OCI-LY1 (cell line): Measurements from ENCODE around the gene TNFAIP8L3.

Source experiments
- H2AFZ ChIP-seq: fragments of 200-600 bp; sonication (generic), shearing (Covaris generic); 2 replicates; pipeline ENCODE4 v1.6.0; 2014; ENCODE audit warnings: antibody characterized with exemption, mild to moderate bottlenecking, low read length
- H3F3A ChIP-seq: fragments of 200-600 bp; sonication (generic), shearing (Covaris generic); 2 replicates; pipeline ENCODE4 v1.6.0; 2014; ENCODE audit warnings: mild to moderate bottlenecking, antibody characterized with exemption, low read length, moderate library complexity; ENCODE audit not compliant: insufficient read depth
- H3K27ac ChIP-seq: fragments of 200-600 bp; sonication (generic); 2 replicates; pipeline ENCODE4 v1.5.1; 2014; ENCODE audit warnings: low read length, mixed run types, mild to moderate bottlenecking, low read depth; ENCODE audit not compliant: poor library complexity, severe bottlenecking
- H3K27me3 ChIP-seq: fragments of 200-600 bp; sonication (generic); 2 replicates; pipeline ENCODE4 v1.6.0; 2014; ENCODE audit warnings: antibody characterized with exemption, mild to moderate bottlenecking, low read length, moderate library complexity; ENCODE audit not compliant: insufficient read depth
- H3K36me3 ChIP-seq: fragments of 200-600 bp; sonication (generic); 2 replicates; pipeline ENCODE4 v1.6.1; 2014; ENCODE audit warnings: mild to moderate bottlenecking, antibody characterized with exemption, low read length, moderate library complexity, mixed read lengths; ENCODE audit not compliant: insufficient read depth
- H3K4me1 ChIP-seq: fragments of 200-600 bp; sonication (generic); 2 replicates; pipeline ENCODE4 v1.5.1; 2014; ENCODE audit warnings: mild to moderate bottlenecking, low read length, moderate library complexity; ENCODE audit not compliant: insufficient read depth, severe bottlenecking
- H3K4me2 ChIP-seq: fragments of 200-600 bp; sonication (generic), shearing (Covaris generic); 2 replicates; pipeline ENCODE4 v1.6.1; 2014; ENCODE audit warnings: low read length
- H3K4me3 ChIP-seq: fragments of 200-600 bp; sonication (generic); 2 replicates; pipeline ENCODE4 v1.5.1; 2014; ENCODE audit warnings: low read length, low read depth, mild to moderate bottlenecking, mixed read lengths; ENCODE audit not compliant: poor library complexity, severe bottlenecking
- H3K79me2 ChIP-seq: fragments of 200-600 bp; shearing (Covaris generic); 2 replicates; pipeline ENCODE4 v1.6.1; 2016; ENCODE audit warnings: mixed run types, low read length, mixed read lengths; ENCODE audit not compliant: insufficient read depth
- H3K9ac ChIP-seq: fragments of 200-600 bp; sonication (generic), shearing (Covaris generic); 2 replicates; pipeline ENCODE4 v1.6.1; 2014; ENCODE audit warnings: mild to moderate bottlenecking, low read length, mixed read lengths
- H3K9me2 ChIP-seq: fragments of 200-600 bp; sonication (generic), shearing (Covaris generic); 2 replicates; pipeline ENCODE4 v1.6.1; 2014; ENCODE audit warnings: low read depth, mild to moderate bottlenecking, low read length, mixed read lengths
- H3K9me3 ChIP-seq: fragments of 200-600 bp; shearing (Covaris generic); 2 replicates; pipeline ENCODE4 v1.6.1; 2014; ENCODE audit warnings: low read length, mixed read lengths
- H4K20me1 ChIP-seq: fragments of 200-600 bp; sonication (generic), shearing (Covaris generic); 2 replicates; pipeline ENCODE4 v1.6.0; 2016; ENCODE audit warnings: mild to moderate bottlenecking, low read length; ENCODE audit not compliant: insufficient read depth
- EZH2 ChIP-seq: fragments of 200-600 bp; sonication (generic), shearing (Covaris generic); IDR thresholded peaks from 2 replicates; pipeline ENCODE4 v1.8.0; 2017; ENCODE audit warnings: borderline replicate concordance, mixed run types, mild to moderate bottlenecking, antibody characterized with exemption, low read length, moderate library complexity, mixed read lengths
- TF ChIP-seq, protein P1 (sequence below): fragments of 200-600 bp; sonication (generic), shearing (Covaris generic); IDR thresholded peaks from 2 replicates; pipeline ENCODE4 v1.5.1; 2017; ENCODE audit warnings: mild to moderate bottlenecking, antibody characterized with exemption, low read length, moderate library complexity, mixed read lengths

The TNFAIP8L3 gene

DNA sequence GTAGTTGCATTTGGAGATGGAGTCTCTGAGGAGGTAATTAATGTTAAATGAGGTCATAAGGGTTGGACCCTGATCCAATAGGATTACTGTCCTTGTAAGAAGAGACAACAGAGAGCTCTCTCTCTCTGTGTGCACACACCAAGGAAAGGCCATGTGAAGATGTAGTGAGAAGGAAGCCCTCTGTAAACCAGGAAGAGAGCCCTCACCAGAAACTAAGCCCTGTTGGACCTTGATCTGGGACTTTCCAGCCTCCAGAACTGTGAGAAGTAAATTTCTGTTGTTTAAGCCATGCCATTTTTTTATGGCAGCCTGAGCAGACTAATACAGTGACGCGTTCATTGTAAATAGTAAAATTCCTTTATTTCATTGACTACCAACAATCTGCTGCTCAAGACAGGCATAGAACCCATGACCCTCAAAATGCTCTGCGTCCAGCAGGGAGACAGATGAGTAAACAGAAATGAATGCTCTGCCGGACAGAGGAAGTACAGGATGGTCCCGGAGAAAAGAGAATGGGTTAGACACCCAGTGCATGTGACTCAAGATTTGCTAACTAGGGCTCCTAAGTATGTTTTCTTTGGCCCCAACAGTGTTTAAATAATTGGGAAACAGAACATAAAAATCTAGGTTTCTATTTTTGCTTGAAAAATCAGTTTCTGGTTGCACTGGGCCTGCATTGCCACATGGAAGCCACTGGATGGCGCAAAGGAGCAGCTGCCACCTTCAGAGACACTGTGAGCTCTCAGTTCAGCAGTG is 37.9 kb upstream of the TNFAIP8L3 start:
- H3K4me3 ChIP-seq, result no peak overlapping the region
- no peak overlapping the region for H2AFZ ChIP-seq
- H4K20me1 ChIP-seq, result no peaks in the 10 kb centered on the region
- no peaks in the 10 kb centered on the region for H3K27me3 ChIP-seq
- H3F3A ChIP-seq, result no peaks in the 10 kb centered on the region
- no peaks in the 10 kb centered on the region for H3K9me3 ChIP-seq
- H3K79me2 ChIP-seq, result no peaks in the 10 kb centered on the region
- no peak overlapping the region for H3K4me2 ChIP-seq
- H3K4me1 ChIP-seq, result no peaks in the 10 kb centered on the region
- H3K9me2 ChIP-seq, result no peaks in the 10 kb centered on the region
- TF ChIP-seq EZH2, result no peak
- TF ChIP-seq, protein P1, sequence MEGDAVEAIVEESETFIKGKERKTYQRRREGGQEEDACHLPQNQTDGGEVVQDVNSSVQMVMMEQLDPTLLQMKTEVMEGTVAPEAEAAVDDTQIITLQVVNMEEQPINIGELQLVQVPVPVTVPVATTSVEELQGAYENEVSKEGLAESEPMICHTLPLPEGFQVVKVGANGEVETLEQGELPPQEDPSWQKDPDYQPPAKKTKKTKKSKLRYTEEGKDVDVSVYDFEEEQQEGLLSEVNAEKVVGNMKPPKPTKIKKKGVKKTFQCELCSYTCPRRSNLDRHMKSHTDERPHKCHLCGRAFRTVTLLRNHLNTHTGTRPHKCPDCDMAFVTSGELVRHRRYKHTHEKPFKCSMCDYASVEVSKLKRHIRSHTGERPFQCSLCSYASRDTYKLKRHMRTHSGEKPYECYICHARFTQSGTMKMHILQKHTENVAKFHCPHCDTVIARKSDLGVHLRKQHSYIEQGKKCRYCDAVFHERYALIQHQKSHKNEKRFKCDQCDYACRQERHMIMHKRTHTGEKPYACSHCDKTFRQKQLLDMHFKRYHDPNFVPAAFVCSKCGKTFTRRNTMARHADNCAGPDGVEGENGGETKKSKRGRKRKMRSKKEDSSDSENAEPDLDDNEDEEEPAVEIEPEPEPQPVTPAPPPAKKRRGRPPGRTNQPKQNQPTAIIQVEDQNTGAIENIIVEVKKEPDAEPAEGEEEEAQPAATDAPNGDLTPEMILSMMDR, result peak; percentile 84
- no peak overlapping the region for H3K27ac ChIP-seq
- H3K36me3 ChIP-seq, result no peaks in the 10 kb centered on the region
- H3K9ac ChIP-seq, result no peak overlapping the region

DNA sequence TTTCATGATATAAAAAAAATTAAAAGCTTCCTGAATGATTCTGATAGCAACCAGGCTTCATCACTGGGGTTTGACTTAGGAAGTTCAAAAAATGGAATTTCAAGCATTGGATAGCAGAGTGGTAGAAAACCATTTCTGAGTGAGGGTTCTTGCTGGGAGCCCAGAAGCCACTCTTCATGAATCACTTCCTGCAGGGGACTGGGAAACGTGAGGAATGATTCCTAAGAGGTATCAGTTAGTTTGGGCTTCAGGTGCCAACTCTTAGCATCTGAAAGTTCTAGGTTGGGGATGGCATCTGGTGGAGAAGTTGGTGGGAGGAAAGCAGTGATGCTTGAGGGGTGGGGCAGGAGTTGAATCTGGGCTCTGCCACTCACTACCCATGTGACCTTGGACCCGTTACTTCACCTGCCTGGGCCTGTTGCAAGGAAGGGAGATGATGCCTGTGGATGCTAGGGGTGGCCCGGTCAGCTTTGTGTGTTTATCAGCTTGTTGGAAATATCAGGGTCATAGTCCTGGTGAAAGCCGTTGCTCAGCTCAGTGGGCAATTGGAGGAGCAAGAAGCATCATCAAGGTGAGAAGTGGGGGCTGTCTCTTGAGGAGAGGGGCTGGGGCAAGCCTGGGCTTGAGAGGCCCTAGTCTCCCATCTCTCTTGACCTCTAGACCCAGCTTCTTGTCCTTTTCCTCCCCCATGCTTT is 37.0 kb upstream of the TNFAIP8L3 start:
- Histone ChIP-seq H3K4me2 (no peak overlapping the region), H3K9me2 (no peaks in the 10 kb centered on the region), H3K79me2 (no peaks in the 10 kb centered on the region), H3K27me3 (no peaks in the 10 kb centered on the region), H3K4me1 (no peaks in the 10 kb centered on the region), H2AFZ (no peak overlapping the region), H4K20me1 (no peaks in the 10 kb centered on the region), H3K9ac (no peak overlapping the region), H3K4me3 (no peak overlapping the region), H3F3A (no peaks in the 10 kb centered on the region), H3K27ac (no peak overlapping the region), H3K9me3 (no peaks in the 10 kb centered on the region), H3K36me3 (no peaks in the 10 kb centered on the region)
- no peak for TF ChIP-seq EZH2
- TF ChIP-seq, protein P1, result no peak

- no peaks in the 10 kb centered on the region for H3F3A ChIP-seq
- no peaks in the 10 kb centered on the region for H3K9me2 ChIP-seq
- no peaks in the 10 kb centered on the region for H3K9me3 ChIP-seq
- H3K79me2 ChIP-seq, result no peaks in the 10 kb centered on the region
- H4K20me1 ChIP-seq, result no peaks in the 10 kb centered on the region
- H3K4me3 ChIP-seq, result no peak overlapping the region
- H2AFZ ChIP-seq, result no peak overlapping the region
- no peak overlapping the region for H3K4me2 ChIP-seq
- H3K4me1 ChIP-seq, result no peaks in the 10 kb centered on the region
- H3K27me3 ChIP-seq, result no peaks in the 10 kb centered on the region
- H3K36me3 ChIP-seq, result no peaks in the 10 kb centered on the region
- H3K9ac ChIP-seq, result no peak overlapping the region
- H3K27ac ChIP-seq, result no peak overlapping the region
- TF ChIP-seq, protein P1, result no peak
These were observed 35.6 kb upstream of the TNFAIP8L3 start for GRCh38 chr15:51130344-51130743.
